ENCODE data around the gene RASAL1.
A peak's percentile ranks its signal among the peaks of the same experiment; 100 is the strongest.

RASAL1 gene

GRCh38 chr12:113155060-113155459, 19.5 kb upstream of the RASAL1 start:
- DNase-seq (ENCODE audit: low read depth): no peak
- TF ChIP-seq CTCF (IDR thresholded peaks at IDR 0.05; ENCODE audit: insufficient read depth, low read depth, low read length, missing control alignments): no peak
- H3K4me3 ChIP-seq (ENCODE audit: low read length): no peak overlapping the region

GRCh38 chr12:113154351-113154973, 18.9 kb upstream of the RASAL1 start:
- DNase-seq (ENCODE audit: low read depth): peak; percentile 38
- no peak for TF ChIP-seq CTCF (IDR thresholded peaks at IDR 0.05; ENCODE audit: insufficient read depth, low read depth, low read length, missing control alignments)
- H3K4me3 ChIP-seq (ENCODE audit: low read length): peak overlapping the region; percentile 19

- TF ChIP-seq CTCF (IDR thresholded peaks at IDR 0.05; ENCODE audit: insufficient read depth, low read depth, low read length, missing control alignments): peak; percentile 52
- peak; percentile 83 for DNase-seq (ENCODE audit: low read depth)
- H3K4me3 ChIP-seq (ENCODE audit: low read length): peak overlapping the region; percentile 40
Observed at GRCh38 chr12:113152835-113153814, 17.6 kb upstream of the RASAL1 start.

GRCh38 chr12:113152196-113152834, 16.8 kb upstream of the RASAL1 start:
- H3K4me3 ChIP-seq (ENCODE audit: low read length): peak overlapping the region; percentile 40
- TF ChIP-seq CTCF (IDR thresholded peaks at IDR 0.05; ENCODE audit: insufficient read depth, low read depth, low read length, missing control alignments): no peak
- DNase-seq (ENCODE audit: low read depth): no peak

- DNase-seq (ENCODE audit: low read depth): no peak
Observed at GRCh38 chr12:113151655-113152054, 16.1 kb upstream of the RASAL1 start.

More at GRCh38 chr12:113151655-113152054, 16.1 kb upstream of the RASAL1 start:
- H3K4me3 ChIP-seq (ENCODE audit: low read length): no peak overlapping the region
- TF ChIP-seq CTCF (IDR thresholded peaks at IDR 0.05; ENCODE audit: insufficient read depth, low read depth, low read length, missing control alignments): no peak
